NCI-H82 treated with DMSO at 0.1 percent for 48 hours (cell line): ENCODE measurements around the gene DIABLO.
"Not testable (repeated sequence)": the region's sequence is repeated elsewhere in the genome, so short reads cannot be mapped to it uniquely, and the experiment has no call there.

Source experiments
- DNase-seq: peaks from one replicate; lab custom pipeline; 2025; ENCODE audit not compliant: unreplicated experiment; lab: John Stamatoyannopoulos, UW

Gene DIABLO

GRCh38 chr12:122225683-122226365 is at the start of gene DIABLO:
Gene DIABLO (minus strand): TSS chr12:122226052. CDS start chr12:122226014, 38 bp downstream.
- DNase-seq: peak; percentile 97

GRCh38 chr12:122275459-122275858 is 49.6 kb upstream of the DIABLO start:
- DNase-seq: no peak

GRCh38 chr12:122266230-122266901 is 40.5 kb upstream of the DIABLO start, which contains the start of gene VPS33A:
Gene VPS33A (minus strand): TSS chr12:122266494. CDS start chr12:122266408, 86 bp downstream.
- peak; percentile 80 for DNase-seq

GRCh38 chr12:122265886-122266229 is 40.0 kb upstream of the DIABLO start:
- DNase-seq: no peak

GRCh38 chr12:122265476-122265875 is 39.6 kb upstream of the DIABLO start:
- no peak for DNase-seq

- not testable (repeated sequence) for DNase-seq
Measured at GRCh38 chr12:122260735-122261134, 34.9 kb upstream of the DIABLO start.

- DNase-seq: not testable (repeated sequence)
Measured at GRCh38 chr12:122258939-122259338, 33.1 kb upstream of the DIABLO start.

- DNase-seq: not testable (repeated sequence)
Measured at GRCh38 chr12:122258462-122258861, 32.6 kb upstream of the DIABLO start.

- DNase-seq: no peak
Measured at GRCh38 chr12:122250536-122250935, 24.7 kb upstream of the DIABLO start.

- no peak for DNase-seq
Measured at GRCh38 chr12:122250047-122250446, 24.2 kb upstream of the DIABLO start.

- DNase-seq: no peak
Measured at GRCh38 chr12:122245553-122245952, 19.7 kb upstream of the DIABLO start.

GRCh38 chr12:122244565-122245371 is 18.9 kb upstream of the DIABLO start:
- DNase-seq: no peak

- no peak for DNase-seq
Measured at GRCh38 chr12:122243965-122244364, 18.1 kb upstream of the DIABLO start.

- DNase-seq: no peak
Measured at GRCh38 chr12:122238861-122239260, 13.0 kb upstream of the DIABLO start.

- DNase-seq: no peak
Measured at GRCh38 chr12:122235741-122236140, 9.9 kb upstream of the DIABLO start.

GRCh38 chr12:122232691-122233090 is 6.8 kb upstream of the DIABLO start:
- DNase-seq: no peak

GRCh38 chr12:122230798-122231197 is 4.9 kb upstream of the DIABLO start:
- DNase-seq: no peak

GRCh38 chr12:122228092-122228491 is 2.2 kb upstream of the DIABLO start:
- no peak for DNase-seq

- no peak for DNase-seq
Measured at GRCh38 chr12:122227341-122227740, 1.5 kb upstream of the DIABLO start.

GRCh38 chr12:122226366-122227125 is 694 bp upstream of the DIABLO start:
- no peak for DNase-seq

- no peak for DNase-seq
Measured at GRCh38 chr12:122216445-122216844, 9.4 kb downstream of the DIABLO start.
